HepG2 (cell line): ENCODE data around the gene XCL2. TPM values are rescaled to one million over a fixed set of nuclear protein-coding genes. Genes with fewer than 3 reads are reported as not detected.

ENCODE experiments used
- ATF1 ChIP-seq: IDR thresholded peaks from 2 replicates; pipeline ENCODE4 v1.6.1; 2016; ENCODE audit warnings: mild to moderate bottlenecking, control low read depth
- DNMT1 ChIP-seq: sonication (generic); formaldehyde crosslinking; IDR thresholded peaks from 2 replicates; pipeline ENCODE4 v1.5.1; 2020; ENCODE audit warnings: mild to moderate bottlenecking, missing genetic modification reagents
- FOSL1 ChIP-seq: sonication (generic); formaldehyde crosslinking; IDR thresholded peaks from 2 replicates; pipeline ENCODE4 v1.9.0; 2021; ENCODE audit warnings: missing genetic modification reagents, borderline replicate concordance
- MEF2D ChIP-seq: sonication (generic); formaldehyde crosslinking; IDR thresholded peaks from 2 replicates; pipeline ENCODE4 v1.5.1; 2020; ENCODE audit warnings: mild to moderate bottlenecking, missing genetic modification reagents
- NR2F6 ChIP-seq, 2 experiments: IDR thresholded peaks; 2 replicates each; pipeline ENCODE4 v1.6.1; 2016; ENCODE audit warnings: antibody characterized with exemption in 1 of 2, mild to moderate bottlenecking in 1 of 2
- RBAK ChIP-seq: sonication (generic); formaldehyde crosslinking; IDR thresholded peaks from 2 replicates; pipeline ENCODE4 v1.5.1; 2020; ENCODE audit warnings: mild to moderate bottlenecking, missing genetic modification reagents
- SMAD1 ChIP-seq: sonication (generic); formaldehyde crosslinking; IDR thresholded peaks from 2 replicates; pipeline ENCODE4 v1.4.0; 2020; ENCODE audit warnings: missing genetic modification reagents, low read depth, mild to moderate bottlenecking, borderline replicate concordance
- SMC3 ChIP-seq: IDR thresholded peaks from 2 replicates; pipeline ENCODE4 v1.6.1; 2011; ENCODE audit warnings: low read length, improper control_type of control experiment
- XRCC5 ChIP-seq: fragments of 200-400 bp; formaldehyde crosslinking; optimal IDR thresholded peaks from 2 replicates; pipeline ENCODE3; 2017; ENCODE audit warnings: mild to moderate bottlenecking, low read length
- ZNF207 ChIP-seq: fragments of 450-650 bp; IDR thresholded peaks from 2 replicates; pipeline ENCODE4 v1.6.1; 2016; ENCODE audit warnings: antibody characterized with exemption, borderline replicate concordance
- ZNF672 ChIP-seq: sonication (generic); formaldehyde crosslinking; IDR thresholded peaks from 2 replicates; pipeline ENCODE4 v1.8.1; 2022; ENCODE audit warnings: missing genetic modification reagents
- ZNF674 ChIP-seq: sonication (generic); formaldehyde crosslinking; IDR thresholded peaks from 2 replicates; pipeline ENCODE4 v1.5.0; 2020; ENCODE audit warnings: low read depth, mild to moderate bottlenecking, missing genetic modification reagents
- polyA plus RNA-seq, 8 experiments: library from polyadenylated mRNA; depleted of rRNA in 3 of 8; stranded (reverse) in 7 of 8; unstranded in 1 of 8; fragments of >200 nt; fragmentation: Illumina TruSeq in 4 of 8; extraction: Trizol in 4 of 8; gene quantifications; 2 replicates each; pipeline versions ENCODE4 v1.2.1 to v1.2.3, GENCODE V29; 2011 to 2016; ENCODE audit warnings: low read depth in 4 of 8, missing spikeins in 1 of 8, mixed read lengths in 1 of 8; ENCODE audit not compliant: insufficient read depth in 1 of 8
- total RNA-seq, 5 experiments: library from RNA; depleted of rRNA; stranded (reverse); fragments of >200 nt; fragmentation: Illumina TruSeq; extraction: Trizol; gene quantifications; 2 replicates each; pipeline ENCODE4 v1.2.3, GENCODE V29; 2016; ENCODE audit warnings: low read depth in 1 of 5
- TF ChIP-seq, protein P1 (sequence below): sonication (generic); formaldehyde crosslinking; conservative IDR thresholded peaks from 2 replicates; pipeline ENCODE4 v1.4.0; 2020; ENCODE audit warnings: missing genetic modification reagents
- TF ChIP-seq, protein P2 (sequence below): sonication (generic); formaldehyde crosslinking; IDR thresholded peaks from 2 replicates; pipeline ENCODE4 v1.4.0; 2020; ENCODE audit warnings: missing genetic modification reagents
- TF ChIP-seq, protein P3 (sequence below): sonication (generic); formaldehyde crosslinking; IDR thresholded peaks from 2 replicates; pipeline ENCODE4 v1.4.0; 2020; ENCODE audit warnings: missing genetic modification reagents
- TF ChIP-seq, protein P4 (sequence below): sonication (generic); formaldehyde crosslinking; IDR thresholded peaks from 2 replicates; pipeline ENCODE4 v1.4.0; 2020; ENCODE audit warnings: missing genetic modification reagents, borderline replicate concordance
- TF ChIP-seq, protein P5 (sequence below): sonication (generic); formaldehyde crosslinking; IDR thresholded peaks from 2 replicates; pipeline ENCODE4 v1.5.0; 2020; ENCODE audit warnings: mild to moderate bottlenecking, missing genetic modification reagents, moderate library complexity

Gene XCL2
- total and polyA plus RNA-seq, 2 of the 13 experiments (the other 11 are each of a cell fraction or from before 2014, with no cell fraction given): 0.50 TPM; not detected in 1

DNA sequence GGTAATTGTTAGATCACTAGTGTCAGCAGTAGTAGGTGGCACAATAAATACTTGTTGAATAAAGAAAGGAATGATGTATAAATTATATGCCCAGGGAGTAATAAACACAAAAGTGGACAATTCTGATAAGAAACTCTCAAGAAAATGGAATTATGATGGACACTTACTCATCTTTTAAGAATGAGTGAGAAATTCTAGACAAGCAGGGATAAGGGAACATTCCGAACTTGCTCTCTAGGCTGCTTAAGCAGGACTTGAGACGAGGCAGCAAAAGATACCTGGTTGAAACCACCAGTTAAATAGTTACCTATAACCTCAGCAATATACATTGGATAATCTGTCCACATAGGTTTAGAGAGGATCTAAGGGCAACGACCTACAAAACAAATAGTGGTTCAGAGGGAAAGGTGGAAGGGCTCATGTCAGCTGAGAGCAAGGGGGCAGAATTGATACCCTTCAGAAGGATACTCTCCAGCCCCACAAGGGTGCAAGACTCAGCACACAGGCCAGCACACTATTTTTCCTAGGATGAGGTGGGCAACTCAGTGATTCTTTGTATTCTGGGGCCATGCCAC is 46.3 kb downstream of the XCL2 start (continued):
- TF ChIP-seq, protein P1, sequence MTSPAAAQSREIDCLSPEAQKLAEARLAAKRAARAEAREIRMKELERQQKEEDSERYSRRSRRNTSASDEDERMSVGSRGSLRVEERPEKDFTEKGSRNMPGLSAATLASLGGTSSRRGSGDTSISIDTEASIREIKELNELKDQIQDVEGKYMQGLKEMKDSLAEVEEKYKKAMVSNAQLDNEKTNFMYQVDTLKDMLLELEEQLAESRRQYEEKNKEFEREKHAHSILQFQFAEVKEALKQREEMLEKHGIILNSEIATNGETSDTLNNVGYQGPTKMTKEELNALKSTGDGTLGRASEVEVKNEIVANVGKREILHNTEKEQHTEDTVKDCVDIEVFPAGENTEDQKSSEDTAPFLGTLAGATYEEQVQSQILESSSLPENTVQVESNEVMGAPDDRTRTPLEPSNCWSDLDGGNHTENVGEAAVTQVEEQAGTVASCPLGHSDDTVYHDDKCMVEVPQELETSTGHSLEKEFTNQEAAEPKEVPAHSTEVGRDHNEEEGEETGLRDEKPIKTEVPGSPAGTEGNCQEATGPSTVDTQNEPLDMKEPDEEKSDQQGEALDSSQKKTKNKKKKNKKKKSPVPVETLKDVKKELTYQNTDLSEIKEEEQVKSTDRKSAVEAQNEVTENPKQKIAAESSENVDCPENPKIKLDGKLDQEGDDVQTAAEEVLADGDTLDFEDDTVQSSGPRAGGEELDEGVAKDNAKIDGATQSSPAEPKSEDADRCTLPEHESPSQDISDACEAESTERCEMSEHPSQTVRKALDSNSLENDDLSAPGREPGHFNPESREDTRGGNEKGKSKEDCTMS (CRISPR knock-in tag): no peak
- TF ChIP-seq NR2F6 (IDR thresholded peaks at IDR 0.05): peak; percentile 68
- peak; percentile 73 for TF ChIP-seq NR2F6 (CRISPR knock-in tag; IDR thresholded peaks at IDR 0.05)
- no peak for TF ChIP-seq ZNF207
- TF ChIP-seq, protein P2, sequence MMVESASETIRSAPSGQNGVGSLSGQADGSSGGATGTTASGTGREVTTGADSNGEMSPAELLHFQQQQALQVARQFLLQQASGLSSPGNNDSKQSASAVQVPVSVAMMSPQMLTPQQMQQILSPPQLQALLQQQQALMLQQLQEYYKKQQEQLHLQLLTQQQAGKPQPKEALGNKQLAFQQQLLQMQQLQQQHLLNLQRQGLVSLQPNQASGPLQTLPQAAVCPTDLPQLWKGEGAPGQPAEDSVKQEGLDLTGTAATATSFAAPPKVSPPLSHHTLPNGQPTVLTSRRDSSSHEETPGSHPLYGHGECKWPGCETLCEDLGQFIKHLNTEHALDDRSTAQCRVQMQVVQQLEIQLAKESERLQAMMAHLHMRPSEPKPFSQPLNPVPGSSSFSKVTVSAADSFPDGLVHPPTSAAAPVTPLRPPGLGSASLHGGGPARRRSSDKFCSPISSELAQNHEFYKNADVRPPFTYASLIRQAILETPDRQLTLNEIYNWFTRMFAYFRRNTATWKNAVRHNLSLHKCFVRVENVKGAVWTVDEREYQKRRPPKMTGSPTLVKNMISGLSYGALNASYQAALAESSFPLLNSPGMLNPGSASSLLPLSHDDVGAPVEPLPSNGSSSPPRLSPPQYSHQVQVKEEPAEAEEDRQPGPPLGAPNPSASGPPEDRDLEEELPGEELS (CRISPR knock-in tag): peak; percentile 65
- no peak for TF ChIP-seq DNMT1 (CRISPR knock-in tag)
- TF ChIP-seq, protein P3, sequence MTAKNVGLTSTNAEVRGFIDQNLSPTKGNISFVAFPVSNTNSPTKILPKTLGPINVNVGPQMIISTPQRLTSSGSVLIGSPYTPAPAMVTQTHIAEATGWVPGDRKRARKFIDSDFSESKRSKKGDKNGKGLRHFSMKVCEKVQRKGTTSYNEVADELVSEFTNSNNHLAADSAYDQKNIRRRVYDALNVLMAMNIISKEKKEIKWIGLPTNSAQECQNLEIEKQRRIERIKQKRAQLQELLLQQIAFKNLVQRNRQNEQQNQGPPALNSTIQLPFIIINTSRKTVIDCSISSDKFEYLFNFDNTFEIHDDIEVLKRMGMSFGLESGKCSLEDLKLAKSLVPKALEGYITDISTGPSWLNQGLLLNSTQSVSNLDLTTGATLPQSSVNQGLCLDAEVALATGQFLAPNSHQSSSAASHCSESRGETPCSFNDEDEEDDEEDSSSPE (CRISPR knock-in tag): peak; percentile 26; the same call in 1 of the 2 replicates
- TF ChIP-seq ZNF674 (CRISPR knock-in tag): no peak
- TF ChIP-seq, protein P4, sequence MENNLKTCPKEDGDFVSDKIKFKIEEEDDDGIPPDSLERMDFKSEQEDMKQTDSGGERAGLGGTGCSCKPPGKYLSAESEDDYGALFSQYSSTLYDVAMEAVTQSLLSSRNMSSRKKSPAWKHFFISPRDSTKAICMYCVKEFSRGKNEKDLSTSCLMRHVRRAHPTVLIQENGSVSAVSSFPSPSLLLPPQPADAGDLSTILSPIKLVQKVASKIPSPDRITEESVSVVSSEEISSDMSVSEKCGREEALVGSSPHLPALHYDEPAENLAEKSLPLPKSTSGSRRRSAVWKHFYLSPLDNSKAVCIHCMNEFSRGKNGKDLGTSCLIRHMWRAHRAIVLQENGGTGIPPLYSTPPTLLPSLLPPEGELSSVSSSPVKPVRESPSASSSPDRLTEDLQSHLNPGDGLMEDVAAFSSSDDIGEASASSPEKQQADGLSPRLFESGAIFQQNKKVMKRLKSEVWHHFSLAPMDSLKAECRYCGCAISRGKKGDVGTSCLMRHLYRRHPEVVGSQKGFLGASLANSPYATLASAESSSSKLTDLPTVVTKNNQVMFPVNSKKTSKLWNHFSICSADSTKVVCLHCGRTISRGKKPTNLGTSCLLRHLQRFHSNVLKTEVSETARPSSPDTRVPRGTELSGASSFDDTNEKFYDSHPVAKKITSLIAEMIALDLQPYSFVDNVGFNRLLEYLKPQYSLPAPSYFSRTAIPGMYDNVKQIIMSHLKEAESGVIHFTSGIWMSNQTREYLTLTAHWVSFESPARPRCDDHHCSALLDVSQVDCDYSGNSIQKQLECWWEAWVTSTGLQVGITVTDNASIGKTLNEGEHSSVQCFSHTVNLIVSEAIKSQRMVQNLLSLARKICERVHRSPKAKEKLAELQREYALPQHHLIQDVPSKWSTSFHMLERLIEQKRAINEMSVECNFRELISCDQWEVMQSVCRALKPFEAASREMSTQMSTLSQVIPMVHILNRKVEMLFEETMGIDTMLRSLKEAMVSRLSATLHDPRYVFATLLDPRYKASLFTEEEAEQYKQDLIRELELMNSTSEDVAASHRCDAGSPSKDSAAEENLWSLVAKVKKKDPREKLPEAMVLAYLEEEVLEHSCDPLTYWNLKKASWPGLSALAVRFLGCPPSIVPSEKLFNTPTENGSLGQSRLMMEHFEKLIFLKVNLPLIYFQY (CRISPR knock-in tag): no peak
- TF ChIP-seq, protein P5, sequence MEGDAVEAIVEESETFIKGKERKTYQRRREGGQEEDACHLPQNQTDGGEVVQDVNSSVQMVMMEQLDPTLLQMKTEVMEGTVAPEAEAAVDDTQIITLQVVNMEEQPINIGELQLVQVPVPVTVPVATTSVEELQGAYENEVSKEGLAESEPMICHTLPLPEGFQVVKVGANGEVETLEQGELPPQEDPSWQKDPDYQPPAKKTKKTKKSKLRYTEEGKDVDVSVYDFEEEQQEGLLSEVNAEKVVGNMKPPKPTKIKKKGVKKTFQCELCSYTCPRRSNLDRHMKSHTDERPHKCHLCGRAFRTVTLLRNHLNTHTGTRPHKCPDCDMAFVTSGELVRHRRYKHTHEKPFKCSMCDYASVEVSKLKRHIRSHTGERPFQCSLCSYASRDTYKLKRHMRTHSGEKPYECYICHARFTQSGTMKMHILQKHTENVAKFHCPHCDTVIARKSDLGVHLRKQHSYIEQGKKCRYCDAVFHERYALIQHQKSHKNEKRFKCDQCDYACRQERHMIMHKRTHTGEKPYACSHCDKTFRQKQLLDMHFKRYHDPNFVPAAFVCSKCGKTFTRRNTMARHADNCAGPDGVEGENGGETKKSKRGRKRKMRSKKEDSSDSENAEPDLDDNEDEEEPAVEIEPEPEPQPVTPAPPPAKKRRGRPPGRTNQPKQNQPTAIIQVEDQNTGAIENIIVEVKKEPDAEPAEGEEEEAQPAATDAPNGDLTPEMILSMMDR (CRISPR knock-in tag): peak; percentile 45
- no peak for TF ChIP-seq SMC3
- no peak for TF ChIP-seq RBAK (CRISPR knock-in tag)
- TF ChIP-seq FOSL1 (CRISPR knock-in tag): no peak
- TF ChIP-seq MEF2D: no peak
- TF ChIP-seq ZNF672: no peak
- no peak for TF ChIP-seq SMAD1 (CRISPR knock-in tag)
- peak; percentile 32; the same call in 1 of the 2 replicates for TF ChIP-seq ATF1
- TF ChIP-seq XRCC5: no peak
